GM12864 (cell line): ENCODE measurements around the gene RAD18.

Experiments used
- DNase-seq: peaks from one replicate; pipeline ENCODE4 v3.0.0-alpha.2; 2011; ENCODE audit warnings: low read depth
- H3K4me3 ChIP-seq: 2 replicates; pipeline ENCODE4 v1.5.1; 2011; ENCODE audit warnings: mild to moderate bottlenecking, low read depth, low read length, control low read depth
- TF ChIP-seq, protein P1 (sequence below): IDR thresholded peaks from 2 replicates; pipeline ENCODE4 v1.5.1; 2011; ENCODE audit warnings: low read depth, mild to moderate bottlenecking, moderate library complexity, low read length, control low read depth, inconsistent platforms; ENCODE audit errors: missing control alignments

Gene RAD18

DNA sequence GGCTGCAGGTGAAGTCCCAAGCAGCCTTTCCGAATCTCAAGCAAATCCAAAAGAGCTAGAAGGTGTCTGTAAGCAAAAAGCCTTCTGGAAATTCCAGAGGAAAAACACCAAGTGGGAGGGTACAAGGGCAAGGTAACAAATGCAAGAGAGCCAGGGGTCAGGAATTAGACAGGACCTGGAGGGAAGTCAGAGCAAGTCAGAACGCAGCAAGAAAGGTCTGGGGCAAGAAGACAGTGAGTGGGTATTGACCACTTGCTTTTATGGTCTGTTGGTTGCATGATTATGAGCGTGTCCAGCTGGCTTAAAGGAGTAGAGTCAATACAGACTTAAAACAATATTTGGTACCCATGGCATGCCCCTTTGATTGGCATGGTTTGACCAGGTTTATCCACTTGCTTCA is 127.2 kb downstream of the RAD18 start:
- DNase-seq = no peak
- TF ChIP-seq, protein P1, sequence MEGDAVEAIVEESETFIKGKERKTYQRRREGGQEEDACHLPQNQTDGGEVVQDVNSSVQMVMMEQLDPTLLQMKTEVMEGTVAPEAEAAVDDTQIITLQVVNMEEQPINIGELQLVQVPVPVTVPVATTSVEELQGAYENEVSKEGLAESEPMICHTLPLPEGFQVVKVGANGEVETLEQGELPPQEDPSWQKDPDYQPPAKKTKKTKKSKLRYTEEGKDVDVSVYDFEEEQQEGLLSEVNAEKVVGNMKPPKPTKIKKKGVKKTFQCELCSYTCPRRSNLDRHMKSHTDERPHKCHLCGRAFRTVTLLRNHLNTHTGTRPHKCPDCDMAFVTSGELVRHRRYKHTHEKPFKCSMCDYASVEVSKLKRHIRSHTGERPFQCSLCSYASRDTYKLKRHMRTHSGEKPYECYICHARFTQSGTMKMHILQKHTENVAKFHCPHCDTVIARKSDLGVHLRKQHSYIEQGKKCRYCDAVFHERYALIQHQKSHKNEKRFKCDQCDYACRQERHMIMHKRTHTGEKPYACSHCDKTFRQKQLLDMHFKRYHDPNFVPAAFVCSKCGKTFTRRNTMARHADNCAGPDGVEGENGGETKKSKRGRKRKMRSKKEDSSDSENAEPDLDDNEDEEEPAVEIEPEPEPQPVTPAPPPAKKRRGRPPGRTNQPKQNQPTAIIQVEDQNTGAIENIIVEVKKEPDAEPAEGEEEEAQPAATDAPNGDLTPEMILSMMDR = no peak
- H3K4me3 ChIP-seq = no peak overlapping the region

DNA sequence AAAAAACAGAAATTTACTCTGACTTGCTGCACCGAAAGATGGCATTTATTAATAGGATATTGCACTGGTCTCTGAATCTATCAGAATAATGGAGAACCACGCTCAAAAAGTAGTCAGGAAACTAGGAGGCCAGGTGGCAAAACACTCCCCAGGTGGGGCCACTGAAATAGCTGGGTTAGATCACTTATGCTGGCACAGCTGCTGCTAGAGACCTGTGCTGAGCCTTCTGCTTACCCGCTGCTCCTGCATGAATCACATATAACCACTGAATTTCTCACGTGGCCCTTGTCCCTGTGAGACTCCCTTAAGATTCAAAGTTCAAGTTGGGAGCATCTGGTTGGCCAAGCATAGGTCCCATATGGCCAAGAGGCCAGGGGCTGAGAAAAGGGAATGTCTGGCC is 127.9 kb downstream of the RAD18 start:
- no peak for DNase-seq
- TF ChIP-seq, protein P1 = no peak
- H3K4me3 ChIP-seq = no peak overlapping the region

DNA sequence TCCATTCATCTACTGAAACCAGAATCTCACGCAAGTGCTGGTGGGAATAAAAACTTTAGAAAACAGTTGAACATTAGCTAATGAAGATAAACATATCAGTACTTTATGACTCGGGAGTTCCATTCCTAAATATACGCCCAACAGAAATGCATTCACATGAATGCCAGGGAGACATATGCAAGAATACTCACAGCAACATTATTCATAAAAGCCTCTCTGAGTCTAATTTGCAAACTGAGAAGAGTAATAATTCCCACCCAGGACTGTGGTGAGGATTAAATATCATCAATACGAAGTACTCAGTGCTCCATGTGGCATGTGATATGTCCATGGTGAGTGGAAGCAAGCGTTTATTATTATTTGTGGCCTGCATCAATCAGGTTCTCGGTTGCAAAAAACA is 128.3 kb downstream of the RAD18 start:
- no peak overlapping the region for H3K4me3 ChIP-seq
- no peak for DNase-seq
- TF ChIP-seq, protein P1 = no peak

DNA sequence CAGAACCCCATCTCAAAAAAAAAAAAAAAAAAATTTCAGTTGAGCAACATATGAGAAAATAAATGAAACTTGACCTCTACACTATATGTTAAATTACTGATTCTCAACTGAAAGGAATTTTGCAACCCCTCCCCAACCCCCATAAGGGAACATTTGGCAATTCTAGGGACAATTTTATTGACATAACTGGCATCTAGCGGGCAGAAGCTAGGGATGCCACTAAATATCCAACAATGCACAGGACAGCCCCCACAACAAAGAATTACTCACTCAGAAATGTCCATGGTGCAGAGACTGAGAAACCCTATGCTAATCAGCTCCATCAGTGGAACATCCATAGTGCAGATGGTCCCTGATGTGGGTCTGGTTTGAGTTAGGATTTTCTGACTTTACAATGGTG is 135.6 kb downstream of the RAD18 start:
- H3K4me3 ChIP-seq = no peak overlapping the region
- TF ChIP-seq, protein P1 = no peak
- DNase-seq = no peak
